AG04449 (cell line): ENCODE data around the gene CSRP1.

Source experiments
- CTCF ChIA-PET: fragments of 350-600 bp; formaldehyde crosslinking; extraction: SDS; loops from one replicate; lab custom pipeline; 2021; ENCODE audit warnings: antibody characterized with exemption; lab: Yijun Ruan, JAX
- POLR2A ChIA-PET: fragments of 400-600, 350-600 bp; formaldehyde crosslinking; extraction: SDS; loops from one replicate; lab custom pipeline; 2020; ENCODE audit warnings: antibody characterized with exemption, inconsistent platforms; lab: Yijun Ruan, JAX
- DNase-seq: peaks from one replicate; pipeline ENCODE4 v3.0.0-alpha.2; 2010; ENCODE audit warnings: low read depth, low spot score
- H3K4me3 ChIP-seq: 2 replicates; pipeline ENCODE4 v1.5.1; 2011; ENCODE audit warnings: low read depth, mild to moderate bottlenecking, control low read depth, low read length
- TF ChIP-seq, protein P1 (sequence below): IDR thresholded peaks from one replicate; pipeline ENCODE4 v1.5.1; 2011; ENCODE audit warnings: mild to moderate bottlenecking, moderate library complexity, low read length, control low read depth, inconsistent platforms; ENCODE audit not compliant: insufficient read depth; ENCODE audit errors: missing control alignments

Gene CSRP1

DNA sequence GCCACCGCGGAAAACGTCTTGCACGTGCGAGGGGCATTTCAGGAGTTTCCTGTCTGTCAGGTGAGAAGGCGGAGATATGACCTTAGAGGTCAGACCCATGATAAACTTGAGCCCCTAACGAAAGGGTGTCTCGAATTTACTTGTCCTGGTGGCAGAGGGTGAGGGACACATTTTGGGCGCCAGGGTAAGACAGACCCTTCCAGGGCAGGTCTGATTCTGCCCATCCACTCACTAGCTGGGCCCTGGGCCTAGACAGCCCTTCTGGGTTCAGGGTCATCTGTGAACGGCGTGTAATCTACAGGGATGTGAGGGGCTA, 395 bp upstream of the CSRP1 start:
- peak overlapping the region; percentile 83 for H3K4me3 ChIP-seq
- ChIA-PET CTCF (interaction anchor here (0.7 to 34.5 kb wide), 6 partner anchors 3 to 121 kb away, joined by 3 to 1139 read pairs (median 128); partner anchors contain the start of genes CSRP1 and PHLDA3), POLR2A (interaction anchor here (0.8 to 4.1 kb wide), 6 partner anchors 9 to 47 kb away, joined by 3 to 25 read pairs (median 6); partner anchors contain the start of gene PHLDA3)
- DNase-seq: no peak
- TF ChIP-seq, protein P1, sequence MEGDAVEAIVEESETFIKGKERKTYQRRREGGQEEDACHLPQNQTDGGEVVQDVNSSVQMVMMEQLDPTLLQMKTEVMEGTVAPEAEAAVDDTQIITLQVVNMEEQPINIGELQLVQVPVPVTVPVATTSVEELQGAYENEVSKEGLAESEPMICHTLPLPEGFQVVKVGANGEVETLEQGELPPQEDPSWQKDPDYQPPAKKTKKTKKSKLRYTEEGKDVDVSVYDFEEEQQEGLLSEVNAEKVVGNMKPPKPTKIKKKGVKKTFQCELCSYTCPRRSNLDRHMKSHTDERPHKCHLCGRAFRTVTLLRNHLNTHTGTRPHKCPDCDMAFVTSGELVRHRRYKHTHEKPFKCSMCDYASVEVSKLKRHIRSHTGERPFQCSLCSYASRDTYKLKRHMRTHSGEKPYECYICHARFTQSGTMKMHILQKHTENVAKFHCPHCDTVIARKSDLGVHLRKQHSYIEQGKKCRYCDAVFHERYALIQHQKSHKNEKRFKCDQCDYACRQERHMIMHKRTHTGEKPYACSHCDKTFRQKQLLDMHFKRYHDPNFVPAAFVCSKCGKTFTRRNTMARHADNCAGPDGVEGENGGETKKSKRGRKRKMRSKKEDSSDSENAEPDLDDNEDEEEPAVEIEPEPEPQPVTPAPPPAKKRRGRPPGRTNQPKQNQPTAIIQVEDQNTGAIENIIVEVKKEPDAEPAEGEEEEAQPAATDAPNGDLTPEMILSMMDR: no peak

DNA sequence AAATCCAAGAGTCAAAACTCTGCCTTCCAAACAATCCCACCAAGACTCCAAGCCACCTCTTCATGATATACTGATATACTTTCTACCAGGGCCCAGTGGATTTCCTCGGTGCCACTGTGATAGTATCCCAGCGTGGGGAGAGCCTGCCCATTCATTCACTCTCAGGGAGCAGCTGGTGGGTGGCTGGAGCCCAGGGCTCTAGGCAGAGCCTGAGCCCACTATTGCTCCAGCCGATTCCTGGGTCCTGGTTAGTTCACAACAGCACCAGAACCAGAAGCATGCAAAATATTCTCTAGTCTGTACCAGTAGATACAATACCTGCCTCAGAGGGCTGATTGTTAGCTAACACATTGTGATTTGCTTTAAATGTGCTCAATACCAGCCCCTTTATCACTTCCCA, 831 bp downstream of the CSRP1 start:
- TF ChIP-seq, protein P1: no peak
- DNase-seq: no peak
- H3K4me3 ChIP-seq: peak overlapping the region; percentile 83
- POLR2A ChIA-PET: interaction anchor here (0.9 to 4.1 kb wide), 4 partner anchors 19 to 44 kb away, joined by 4 to 25 read pairs (median 6); partner anchors contain the start of gene PHLDA3
- CTCF ChIA-PET: interaction anchor here (0.7 to 34.5 kb wide), 6 partner anchors 2 to 71 kb away, joined by 3 to 1139 read pairs (median 139); partner anchors contain the start of genes CSRP1 and PHLDA3

DNA sequence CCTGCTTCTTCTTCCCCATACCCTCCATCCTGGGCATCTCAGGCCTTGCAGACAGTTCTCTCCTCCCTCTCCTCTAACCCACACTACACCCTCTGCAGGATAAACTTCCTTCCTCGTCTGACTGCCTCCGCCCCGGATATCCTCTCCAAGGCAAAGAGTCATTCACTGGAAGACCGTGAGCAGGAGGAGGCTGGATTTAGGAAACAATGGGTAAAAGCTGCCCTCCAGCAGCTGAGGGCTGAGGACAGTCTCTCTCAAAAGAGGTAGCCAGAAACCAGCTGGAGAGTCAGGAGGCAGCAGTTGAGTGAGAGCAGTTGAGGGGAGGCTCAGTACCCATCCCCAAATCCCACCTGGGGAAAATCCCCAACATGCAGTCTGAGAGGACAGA, 1.4 kb downstream of the CSRP1 start:
- peak overlapping the region; percentile 83 for H3K4me3 ChIP-seq
- CTCF ChIA-PET: interaction anchor here (0.7 to 34.5 kb wide), 7 partner anchors 1 to 118 kb away, joined by 3 to 1139 read pairs (median 30); partner anchors contain the start of genes CSRP1 and PHLDA3
- TF ChIP-seq, protein P1: no peak
- POLR2A ChIA-PET: interaction anchor here (0.9 to 4.1 kb wide), 2 partner anchors 19 to 37 kb away, joined by 4 to 25 read pairs; partner anchors contain the start of gene PHLDA3
- no peak for DNase-seq

DNA sequence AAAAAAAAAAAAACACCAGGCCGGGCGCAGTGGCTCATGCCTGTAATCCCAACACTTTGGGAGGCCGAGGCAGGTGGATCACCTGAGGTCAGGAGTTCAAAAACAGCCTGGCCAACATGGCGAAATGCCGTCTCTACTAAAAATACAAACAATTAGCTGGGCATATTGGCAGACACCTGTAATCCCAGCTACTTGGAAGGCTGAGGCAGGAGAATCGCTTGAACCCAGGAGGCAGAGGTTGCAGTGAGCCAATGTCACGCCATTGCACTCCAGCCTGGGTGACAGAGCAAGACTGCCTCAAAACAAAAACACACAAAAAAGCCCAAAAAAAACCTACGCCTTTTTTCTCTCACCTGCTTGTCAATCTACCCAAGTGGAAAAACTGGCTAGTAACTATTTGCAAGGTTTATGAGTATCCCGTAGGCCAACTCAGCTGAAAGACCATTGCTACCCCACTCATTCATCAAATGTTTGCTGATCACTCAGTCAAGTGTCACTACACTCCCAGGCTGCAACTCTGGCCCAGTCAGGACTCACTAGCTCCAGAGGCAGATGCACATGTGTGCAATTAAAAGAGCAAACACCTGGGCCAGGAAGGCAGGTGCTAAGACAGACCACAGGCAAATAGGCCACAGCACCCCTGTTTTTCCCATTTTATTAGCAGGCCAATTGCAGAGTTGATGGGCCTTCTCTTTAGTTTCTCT, 2.0 kb downstream of the CSRP1 start:
- DNase-seq: no peak
- peak overlapping the region; percentile 83 for H3K4me3 ChIP-seq
- TF ChIP-seq, protein P1: no peak
- ChIA-PET POLR2A (interaction anchor here (0.9 to 4.1 kb wide), 5 partner anchors 7 to 57 kb away, joined by 4 to 25 read pairs (median 10); partner anchors contain the start of gene PHLDA3), CTCF (interaction anchor here (0.7 to 34.5 kb wide), 7 partner anchors 1 to 192 kb away, joined by 3 to 1139 read pairs (median 30); partner anchors contain the start of gene CSRP1)

DNA sequence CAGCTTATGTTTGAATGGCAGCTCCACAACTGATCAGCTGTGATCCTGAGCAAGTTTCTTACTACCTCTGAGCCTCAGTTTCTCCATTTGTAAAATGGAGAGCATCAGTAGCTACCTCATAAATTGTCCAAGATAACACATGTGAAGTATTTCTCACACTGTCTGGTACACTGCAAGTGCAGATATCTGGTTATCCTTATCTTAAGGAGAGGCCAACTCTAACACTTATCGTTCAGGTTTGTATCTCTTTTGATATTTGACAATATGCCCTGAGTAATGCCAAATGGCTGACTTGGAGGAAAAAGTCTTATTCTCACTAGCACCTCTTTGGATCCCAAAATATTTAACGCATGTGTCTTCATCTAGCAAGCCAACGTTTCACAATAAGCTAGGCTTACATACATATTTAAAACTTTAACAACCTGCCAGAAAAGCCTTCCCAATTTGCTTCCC, 2.7 kb downstream of the CSRP1 start:
- TF ChIP-seq, protein P1: no peak
- H3K4me3 ChIP-seq: peak overlapping the region; percentile 83
- POLR2A ChIA-PET: interaction anchor here (1.0 to 4.1 kb wide), 10 partner anchors 8 to 56 kb away, joined by 5 to 25 read pairs (median 6); partner anchors contain the start of gene PHLDA3
- CTCF ChIA-PET: interaction anchor here (0.8 to 34.5 kb wide), 9 partner anchors 0 to 193 kb away, joined by 3 to 1139 read pairs (median 4); partner anchors contain the start of gene CSRP1
- DNase-seq: no peak
